ENCODE data around the gene METTL13.

DNA sequence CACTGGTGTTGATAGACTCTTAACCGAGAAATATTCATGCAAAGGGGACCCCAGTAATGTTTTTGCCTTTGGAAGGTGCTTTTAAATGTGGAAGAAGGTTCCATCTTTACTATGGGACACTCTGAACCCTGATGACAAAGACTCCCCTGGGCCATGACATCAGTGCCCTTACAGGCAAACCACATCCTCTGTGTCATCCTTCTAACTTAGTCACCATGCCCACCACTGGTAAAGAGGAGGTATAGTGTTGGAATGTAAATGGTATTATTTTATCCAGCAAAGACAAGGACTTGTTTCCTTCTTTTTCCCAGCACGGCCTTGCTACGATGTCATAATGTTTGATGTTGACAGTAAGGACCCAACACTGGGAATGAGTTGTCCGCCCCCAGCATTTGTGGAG is 12.6 kb downstream of the METTL13 start:
- TF ChIP-seq, protein P1, sequence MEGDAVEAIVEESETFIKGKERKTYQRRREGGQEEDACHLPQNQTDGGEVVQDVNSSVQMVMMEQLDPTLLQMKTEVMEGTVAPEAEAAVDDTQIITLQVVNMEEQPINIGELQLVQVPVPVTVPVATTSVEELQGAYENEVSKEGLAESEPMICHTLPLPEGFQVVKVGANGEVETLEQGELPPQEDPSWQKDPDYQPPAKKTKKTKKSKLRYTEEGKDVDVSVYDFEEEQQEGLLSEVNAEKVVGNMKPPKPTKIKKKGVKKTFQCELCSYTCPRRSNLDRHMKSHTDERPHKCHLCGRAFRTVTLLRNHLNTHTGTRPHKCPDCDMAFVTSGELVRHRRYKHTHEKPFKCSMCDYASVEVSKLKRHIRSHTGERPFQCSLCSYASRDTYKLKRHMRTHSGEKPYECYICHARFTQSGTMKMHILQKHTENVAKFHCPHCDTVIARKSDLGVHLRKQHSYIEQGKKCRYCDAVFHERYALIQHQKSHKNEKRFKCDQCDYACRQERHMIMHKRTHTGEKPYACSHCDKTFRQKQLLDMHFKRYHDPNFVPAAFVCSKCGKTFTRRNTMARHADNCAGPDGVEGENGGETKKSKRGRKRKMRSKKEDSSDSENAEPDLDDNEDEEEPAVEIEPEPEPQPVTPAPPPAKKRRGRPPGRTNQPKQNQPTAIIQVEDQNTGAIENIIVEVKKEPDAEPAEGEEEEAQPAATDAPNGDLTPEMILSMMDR (IDR thresholded peaks at IDR 0.05) = no peak
- TF ChIP-seq POLR2A (IDR thresholded peaks at IDR 0.05) = no peak
